Upper lobe of left lung (tissue), 6 donors: Measurements from ENCODE around the gene TRAPPC2. TPM values are rescaled to one million over a fixed set of nuclear protein-coding genes. Genes with fewer than 3 reads are reported as not detected.

Source experiments
- ATAC-seq, 2 donors: fragments of 200-7000 bp; cut with Tn5 transposase; one replicate each; pipeline ENCODE4 v1.9.1; 2022; ENCODE audit warnings: mild to moderate bottlenecking in 2 of 2, moderate library complexity in 2 of 2; ENCODE audit not compliant: low FRiP score in 2 of 2
- DNase-seq, 2 donors: peaks; one replicate each; pipeline ENCODE4 v3.0.0-alpha.2; 2019 to 2020
- H3K27ac ChIP-seq, 4 donors: fragments of 200-600 bp; sonication (generic); one replicate each; pipeline ENCODE4 v1.5.1; 2016 to 2019
- H3K27me3 ChIP-seq, 4 donors: fragments of 200-600 bp; sonication (generic); one replicate each; pipeline ENCODE4 v1.5.1; 2017 to 2019
- H3K36me3 ChIP-seq, 4 donors: fragments of 200-600 bp; sonication (generic); one replicate each; pipeline ENCODE4 v1.5.1; 2016 to 2019
- H3K4me1 ChIP-seq, 4 donors: fragments of 200-600 bp; sonication (generic); one replicate each; pipeline ENCODE4 v1.5.1; 2018 to 2019
- H3K4me3 ChIP-seq, 4 donors: fragments of 200-600 bp; sonication (generic); one replicate each; pipeline ENCODE4 v1.5.1; 2017 to 2019; ENCODE audit warnings: mild to moderate bottlenecking in 2 of 4, moderate library complexity in 1 of 4
- H3K9me3 ChIP-seq, 4 donors: fragments of 200-600 bp; sonication (generic); one replicate each; pipeline ENCODE4 v1.5.1; 2018 to 2019
- CTCF ChIP-seq, 6 experiments: fragments of 450-650 bp in 4 of 6; fragments of 200-600 bp in 2 of 6; sonication (generic) in 2 of 6; IDR thresholded peaks; one replicate each; pipeline ENCODE4 v1.5.1; 2016 to 2019; ENCODE audit warnings: antibody characterized with exemption in 6 of 6
- EP300 ChIP-seq, 4 donors: sonication (generic); formaldehyde crosslinking; IDR thresholded peaks; one replicate each; pipeline ENCODE4 v1.5.1; 2017; ENCODE audit warnings: antibody characterized with exemption in 4 of 4, control low read depth in 2 of 4
- POLR2A ChIP-seq, 4 donors: fragments of 450-650 bp; IDR thresholded peaks; one replicate each; pipeline ENCODE4 v1.5.1; 2016 to 2017; ENCODE audit warnings: antibody characterized with exemption in 4 of 4, mild to moderate bottlenecking in 2 of 4
- POLR2AphosphoS5 ChIP-seq, 2 donors: sonication (generic); formaldehyde crosslinking; IDR thresholded peaks; one replicate each; pipeline ENCODE4 v1.5.1; 2017; ENCODE audit warnings: antibody characterized with exemption in 2 of 2
- WGBS, 2 donors: methylation state at CpG; one replicate each; pipeline ENCODE4 v1.1.5; 2017 to 2018; 5-methylcytosine and 5-hydroxymethylcytosine counted together
- total RNA-seq, 6 donors: library from RNA; depleted of rRNA in 4 of 6; stranded (reverse); fragments of >200 nt in 4 of 6; gene quantifications; one replicate each; pipeline versions ENCODE4 v1.1.0 to v1.2.1, GENCODE V29; 2016 to 2021
- donor health status: DM: no; HTN: no; CAD: no; lungs with moderate emphysema.
- donor health status: DM: no; HTN: yes; CAD: no; lungs with severe emphysema.

Gene TRAPPC2
- total RNA-seq, 6 donors from 2014 or later: 6.3 to 18.0 (median 12.7) TPM

GRCh38 chrX:13721819-13722519 is 12.5 kb downstream of the TRAPPC2 start:
- H3K36me3 ChIP-seq: peaks cover 0 to 24% (median 2%) of the 10 kb centered on the region in 4 donors
- no peaks in the 10 kb centered on the region for H3K9me3 ChIP-seq
- H3K27ac ChIP-seq: peak overlapping the region in 1 of 4 donors; percentile 14
- peaks cover 0 to 9% (median 0%) of the 10 kb centered on the region in 4 donors for H3K4me1 ChIP-seq
- H3K27me3 ChIP-seq: no peaks in the 10 kb centered on the region
- DNase-seq: no peak
- no peak overlapping the region for H3K4me3 ChIP-seq
- peak in 1 of 2 donors; percentile 65 for ATAC-seq
- TF ChIP-seq EP300 (IDR thresholded peaks at IDR 0.05): no peak
- no peak for TF ChIP-seq CTCF (IDR thresholded peaks at IDR 0.05)
- TF ChIP-seq POLR2A (IDR thresholded peaks at IDR 0.05): no peak
- TF ChIP-seq POLR2AphosphoS5 (IDR thresholded peaks at IDR 0.05): no peak
- WGBS, 2 donors: 58 to 71% methylated on average over 7 of the region's 7 CpGs

GRCh38 chrX:13721371-13721770 is 13.0 kb downstream of the TRAPPC2 start:
- peaks cover 0 to 26% (median 2%) of the 10 kb centered on the region in 4 donors for H3K36me3 ChIP-seq
- no peaks in the 10 kb centered on the region for H3K9me3 ChIP-seq
- TF ChIP-seq CTCF (IDR thresholded peaks at IDR 0.05): no peak
- TF ChIP-seq POLR2A (IDR thresholded peaks at IDR 0.05): no peak
- no peak for TF ChIP-seq EP300 (IDR thresholded peaks at IDR 0.05)
- TF ChIP-seq POLR2AphosphoS5 (IDR thresholded peaks at IDR 0.05): no peak
- ATAC-seq (no peak), DNase-seq (no peak)
- peak overlapping the region in 1 of 4 donors; percentile 14 for H3K27ac ChIP-seq
- 83 to 96% methylated on average over 4 of the region's 4 CpGs for WGBS, 2 donors
- H3K4me1 ChIP-seq: peaks cover 0 to 9% (median 0%) of the 10 kb centered on the region in 4 donors
- H3K4me3 ChIP-seq: no peak overlapping the region
- H3K27me3 ChIP-seq: no peaks in the 10 kb centered on the region

GRCh38 chrX:13719192-13719856 is 15.1 kb downstream of the TRAPPC2 start:
- H3K4me3 ChIP-seq: no peak overlapping the region
- DNase-seq (no peak), ATAC-seq (peak in 1 of 2 donors; percentile 28)
- WGBS, 2 donors: 81 to 100% methylated on average over 3 of the region's 3 CpGs
- no peaks in the 10 kb centered on the region for H3K27me3 ChIP-seq
- no peak for TF ChIP-seq POLR2A (IDR thresholded peaks at IDR 0.05)
- TF ChIP-seq EP300 (IDR thresholded peaks at IDR 0.05): no peak
- no peak for TF ChIP-seq POLR2AphosphoS5 (IDR thresholded peaks at IDR 0.05)
- no peak for TF ChIP-seq CTCF (IDR thresholded peaks at IDR 0.05)
- peaks cover 0 to 9% (median 0%) of the 10 kb centered on the region in 4 donors for H3K4me1 ChIP-seq
- peaks cover 0 to 43% (median 2%) of the 10 kb centered on the region in 4 donors for H3K36me3 ChIP-seq
- no peak overlapping the region for H3K27ac ChIP-seq
- no peaks in the 10 kb centered on the region for H3K9me3 ChIP-seq

- peaks cover 0 to 52% (median 4%) of the 10 kb centered on the region in 4 donors for H3K36me3 ChIP-seq
- TF ChIP-seq EP300 (IDR thresholded peaks at IDR 0.05) (no peak), CTCF (IDR thresholded peaks at IDR 0.05) (no peak), POLR2AphosphoS5 (IDR thresholded peaks at IDR 0.05) (no peak), POLR2A (IDR thresholded peaks at IDR 0.05) (no peak)
- H3K4me1 ChIP-seq: peaks cover 0 to 9% (median 0%) of the 10 kb centered on the region in 4 donors
- no peak overlapping the region for H3K27ac ChIP-seq
- ATAC-seq (peak in 1 of 2 donors; percentile 93), DNase-seq (no peak)
- 71 to 78% methylated on average over 7 of the region's 7 CpGs for WGBS, 2 donors
- H3K27me3 ChIP-seq: no peaks in the 10 kb centered on the region
- no peak overlapping the region for H3K4me3 ChIP-seq
- no peaks in the 10 kb centered on the region for H3K9me3 ChIP-seq
These were observed 16.5 kb downstream of the TRAPPC2 start for GRCh38 chrX:13717700-13718472.
